ENCODE data around the gene POLR3K.

DNA sequence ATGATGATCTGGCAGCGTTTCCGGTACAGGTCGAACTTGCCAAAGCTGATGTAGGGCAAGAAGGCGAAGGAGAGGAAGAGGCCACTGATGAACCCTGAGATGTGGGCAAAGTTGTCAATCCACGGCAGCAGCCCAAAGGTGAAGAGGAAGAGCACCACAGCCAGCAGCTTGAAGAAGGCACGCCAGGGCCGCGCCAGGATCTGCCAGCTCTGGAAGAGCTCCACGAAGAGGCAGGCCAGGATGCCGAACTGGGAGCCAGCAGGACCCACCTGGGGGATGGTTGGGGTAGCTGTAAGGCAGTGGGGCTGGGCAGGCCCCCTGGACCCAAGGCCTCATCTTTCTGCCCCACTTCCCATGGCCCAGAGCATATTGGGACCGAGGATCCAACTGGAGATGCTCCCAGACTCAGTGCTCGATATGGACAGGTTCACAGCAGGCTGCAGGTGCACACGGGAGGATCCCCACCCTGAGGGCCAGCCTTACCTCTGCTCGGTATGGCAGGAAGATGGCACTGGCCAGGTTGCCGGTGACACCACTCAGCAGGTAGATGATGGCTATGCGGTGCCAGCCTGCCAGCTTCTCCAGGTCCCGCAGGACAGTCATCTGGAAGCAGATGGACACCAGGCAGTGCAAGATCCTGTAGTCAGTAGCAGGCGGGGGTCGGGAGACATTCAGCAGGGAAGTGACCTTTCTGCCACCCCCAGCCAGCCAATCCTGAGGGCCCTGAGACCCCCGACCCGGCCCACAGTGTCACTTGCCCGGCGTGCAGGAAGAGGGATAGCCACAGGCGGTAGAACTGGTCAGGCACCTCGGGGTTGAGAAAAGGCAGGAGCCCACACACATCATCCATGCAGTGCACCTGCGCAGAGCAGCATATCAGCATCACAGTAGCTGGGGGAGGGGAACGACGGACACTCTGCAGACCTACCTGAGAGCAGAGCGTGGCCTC lies 5.4 kb upstream of the POLR3K start:
- TF ChIP-seq, protein P1, sequence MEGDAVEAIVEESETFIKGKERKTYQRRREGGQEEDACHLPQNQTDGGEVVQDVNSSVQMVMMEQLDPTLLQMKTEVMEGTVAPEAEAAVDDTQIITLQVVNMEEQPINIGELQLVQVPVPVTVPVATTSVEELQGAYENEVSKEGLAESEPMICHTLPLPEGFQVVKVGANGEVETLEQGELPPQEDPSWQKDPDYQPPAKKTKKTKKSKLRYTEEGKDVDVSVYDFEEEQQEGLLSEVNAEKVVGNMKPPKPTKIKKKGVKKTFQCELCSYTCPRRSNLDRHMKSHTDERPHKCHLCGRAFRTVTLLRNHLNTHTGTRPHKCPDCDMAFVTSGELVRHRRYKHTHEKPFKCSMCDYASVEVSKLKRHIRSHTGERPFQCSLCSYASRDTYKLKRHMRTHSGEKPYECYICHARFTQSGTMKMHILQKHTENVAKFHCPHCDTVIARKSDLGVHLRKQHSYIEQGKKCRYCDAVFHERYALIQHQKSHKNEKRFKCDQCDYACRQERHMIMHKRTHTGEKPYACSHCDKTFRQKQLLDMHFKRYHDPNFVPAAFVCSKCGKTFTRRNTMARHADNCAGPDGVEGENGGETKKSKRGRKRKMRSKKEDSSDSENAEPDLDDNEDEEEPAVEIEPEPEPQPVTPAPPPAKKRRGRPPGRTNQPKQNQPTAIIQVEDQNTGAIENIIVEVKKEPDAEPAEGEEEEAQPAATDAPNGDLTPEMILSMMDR (IDR thresholded peaks at IDR 0.05) = no peak
- no peak for TF ChIP-seq POLR2A (IDR thresholded peaks at IDR 0.05)
